ENCODE results near the gene CTDNEP1. TPM values are rescaled to one million over a fixed set of nuclear protein-coding genes. Genes with fewer than 3 reads are reported as not detected.

Gene CTDNEP1
- total RNA-seq, 1 donor from 2014 or later: 165 TPM

DNA sequence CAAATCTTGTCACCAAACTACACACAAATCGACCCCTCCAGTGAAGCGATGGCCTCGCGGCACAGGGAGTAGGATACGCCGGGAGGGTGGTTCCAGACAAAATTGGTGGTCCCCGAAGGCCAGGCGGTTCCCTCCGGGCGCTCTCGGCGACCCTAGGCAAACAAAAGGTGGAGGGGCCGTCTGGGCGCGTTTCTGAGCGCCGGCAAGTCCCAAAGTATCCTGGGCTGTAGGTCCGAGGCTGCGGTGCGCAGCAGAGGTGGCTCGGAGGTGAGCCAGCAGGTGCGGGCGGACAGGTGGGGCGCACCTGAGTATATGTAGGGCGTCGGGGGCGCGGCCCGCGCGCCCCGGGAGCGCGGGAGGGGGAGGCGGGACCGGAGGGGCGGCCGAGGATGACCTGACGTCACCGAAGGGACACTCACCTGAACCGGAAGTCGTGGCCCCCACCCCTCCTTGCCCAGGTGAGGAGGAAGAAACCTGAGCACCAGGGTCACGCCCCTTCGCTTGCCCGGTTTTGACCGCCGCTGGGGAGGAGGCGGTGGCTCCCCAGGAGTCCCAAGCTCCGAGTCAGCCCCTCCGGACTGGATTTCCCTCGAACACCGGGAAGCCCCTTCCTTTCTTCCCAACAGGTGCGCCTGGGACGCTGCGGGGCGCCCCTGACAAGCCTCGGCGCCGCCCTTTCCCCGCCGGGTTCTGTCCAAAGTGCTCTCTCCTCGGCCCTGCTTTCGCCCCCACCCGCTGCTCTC is 10.8 kb upstream of the CTDNEP1 start, which contains the start of gene CLDN7:
Gene CLDN7 (minus strand): TSS at position 287 of the 743 bp plus-strand sequence. CDS start 435 bp downstream, outside the sequence.
- Mint-ChIP-seq H3K36me3 (ENCODE audit: low read depth) (peaks cover 16% of the 10 kb centered on the region), H3K4me3 (peak within 1 kb of the TSS; percentile 77), H3K27ac (peak within 1 kb of the TSS; percentile 76), H3K9me3 (no peaks in the 10 kb centered on the region), H3K27me3 (peaks cover 15% of the 10 kb centered on the region), H3K4me1 (peaks cover 29% of the 10 kb centered on the region)
- ChIA-PET CTCF (interaction anchor here (1.0 kb wide), 1 partner anchor 42 kb away, joined by 3 read pairs; no protein-coding TSS in a partner anchor), POLR2A (interaction anchor here (0.9 to 1.0 kb wide), 2 partner anchors 20 to 43 kb away, joined by 4 read pairs; partner anchors contain the start of gene GABARAP)
- DNase-seq: peak; percentile 22
- no peak for ATAC-seq (ENCODE audit: low read depth)
- TF ChIP-seq CTCF (IDR thresholded peaks at IDR 0.05): no peak
- intact Hi-C loops (cut with micrococcal nuclease): loop anchor here (5.0 kb wide), 1 partner anchor 35 kb away; no protein-coding TSS in a partner anchor

DNA sequence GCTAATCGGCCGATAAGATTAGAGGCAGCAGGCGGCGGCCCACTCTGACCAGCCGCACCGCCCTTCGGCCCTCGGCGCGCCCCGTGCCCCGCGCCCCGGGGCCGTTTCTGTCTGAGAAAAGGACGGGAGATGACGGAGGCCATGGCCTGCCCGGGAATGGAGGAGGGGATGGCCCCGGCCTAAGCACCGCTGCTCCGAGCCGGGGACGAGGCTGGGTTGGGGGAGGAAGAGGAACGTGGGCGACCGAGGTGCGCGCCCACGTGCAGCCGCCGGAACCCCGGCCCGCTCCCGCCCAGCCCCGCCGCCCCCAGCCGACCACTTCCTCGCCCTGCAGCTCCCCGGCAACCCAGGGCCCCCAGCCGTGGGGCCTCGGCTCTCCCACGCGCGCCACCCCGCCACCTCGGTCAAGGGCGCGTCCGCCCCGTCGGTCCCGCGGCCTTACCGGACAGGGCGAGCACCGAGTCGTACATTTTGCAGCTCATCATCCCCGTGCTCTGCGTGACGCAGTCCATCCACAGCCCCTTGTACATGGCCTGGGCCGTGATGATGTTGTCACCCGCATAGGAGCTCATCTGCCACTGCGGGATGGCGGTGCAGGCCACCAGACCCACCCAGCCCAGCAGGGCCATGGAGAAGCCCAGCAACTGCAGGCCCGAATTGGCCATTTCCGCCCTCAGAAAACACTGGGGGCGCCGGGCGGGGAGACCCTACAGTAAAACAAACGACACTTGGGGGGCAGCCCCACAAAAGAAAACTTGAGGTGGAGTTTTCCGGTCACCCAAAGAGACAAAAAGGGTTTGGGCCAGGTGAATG is 10.1 kb upstream of the CTDNEP1 start:
- Mint-ChIP-seq H3K27ac (peak overlapping the region; percentile 76), H3K36me3 (ENCODE audit: low read depth) (peaks cover 23% of the 10 kb centered on the region), H3K27me3 (peaks cover 11% of the 10 kb centered on the region), H3K4me3 (peak overlapping the region; percentile 77), H3K9me3 (no peaks in the 10 kb centered on the region), H3K4me1 (peaks cover 29% of the 10 kb centered on the region)
- CTCF ChIA-PET: no interaction called here
- intact Hi-C loops (cut with micrococcal nuclease): loop anchor here (1.0 to 5.0 kb wide), 2 partner anchors 9 to 36 kb away; partner anchors contain the start of gene ELP5
- no peak for TF ChIP-seq CTCF (IDR thresholded peaks at IDR 0.05)
- POLR2A ChIA-PET: interaction anchor here (0.6 to 1.0 kb wide), 4 partner anchors 10 to 111 kb away, joined by 3 to 4 read pairs (median 4); partner anchors contain the start of genes CTDNEP1 and GABARAP
- ATAC-seq (ENCODE audit: low read depth) (peak; percentile 60), DNase-seq (peak; percentile 40)

DNA sequence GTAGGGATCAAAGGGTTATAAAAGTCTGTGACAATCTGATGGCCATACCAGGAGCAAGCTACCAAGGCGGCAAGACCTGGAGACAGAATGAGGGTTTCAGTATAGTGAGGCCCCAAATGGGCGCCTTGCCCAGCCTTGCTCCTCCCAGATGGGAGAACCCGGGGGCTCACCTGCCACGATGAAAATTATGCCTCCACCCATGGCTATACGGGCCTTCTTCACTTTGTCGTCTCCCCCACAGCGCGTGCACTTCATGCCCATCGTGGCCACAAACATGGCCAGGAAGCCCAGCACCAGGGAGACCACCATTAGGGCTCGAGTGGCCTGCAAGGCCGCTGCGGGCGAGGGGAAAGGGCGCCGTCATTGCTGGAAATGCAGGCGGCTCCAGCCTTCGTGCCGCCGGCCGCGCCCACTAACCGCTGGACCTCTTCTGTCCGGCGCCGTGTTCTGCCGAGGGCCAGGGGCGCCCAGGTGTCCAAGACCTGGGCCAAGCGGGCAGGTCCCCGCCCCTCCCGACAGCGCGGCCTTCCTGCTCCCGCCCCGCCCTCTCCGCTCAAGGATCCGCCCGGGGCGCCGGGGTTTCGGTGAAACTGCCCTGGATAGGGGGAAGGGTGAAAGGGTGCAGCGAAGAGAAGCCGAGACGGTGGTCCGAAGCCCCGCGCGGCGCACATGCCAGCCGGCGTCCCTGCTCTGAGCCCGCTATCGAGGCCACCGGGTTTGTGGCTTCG is 9.3 kb upstream of the CTDNEP1 start:
- peaks cover 29% of the 10 kb centered on the region for H3K4me1 Mint-ChIP-seq
- peak overlapping the region; percentile 76 for H3K27ac Mint-ChIP-seq
- DNase-seq (no peak), ATAC-seq (ENCODE audit: low read depth) (peak; percentile 64)
- TF ChIP-seq CTCF (IDR thresholded peaks at IDR 0.05): no peak
- H3K36me3 Mint-ChIP-seq (ENCODE audit: low read depth): peaks cover 31% of the 10 kb centered on the region
- ChIA-PET POLR2A (interaction anchor here (0.6 to 1.0 kb wide), 3 partner anchors 9 to 111 kb away, joined by 3 to 4 read pairs (median 4); partner anchors contain the start of genes CTDNEP1 and GABARAP), CTCF (no interaction called here)
- peaks cover 11% of the 10 kb centered on the region for H3K27me3 Mint-ChIP-seq
- intact Hi-C loops (cut with micrococcal nuclease): loop anchor here (1.0 to 5.0 kb wide), 2 partner anchors 9 to 36 kb away; partner anchors contain the start of gene ELP5
- peak overlapping the region; percentile 77 for H3K4me3 Mint-ChIP-seq
- H3K9me3 Mint-ChIP-seq: no peaks in the 10 kb centered on the region

- H3K4me1 Mint-ChIP-seq: peaks cover 29% of the 10 kb centered on the region
- intact Hi-C loops (cut with micrococcal nuclease): loop anchor here (5.0 kb wide), 1 partner anchor 37 kb away; no protein-coding TSS in a partner anchor
- peak overlapping the region; percentile 77 for H3K4me3 Mint-ChIP-seq
- H3K27ac Mint-ChIP-seq: peak overlapping the region; percentile 50
- H3K9me3 Mint-ChIP-seq: no peaks in the 10 kb centered on the region
- ChIA-PET CTCF (no interaction called here), POLR2A (interaction anchor here (0.5 to 1.2 kb wide), 3 partner anchors 9 to 361 kb away, joined by 3 to 4 read pairs (median 4); partner anchors contain the start of gene CTDNEP1)
- ATAC-seq (ENCODE audit: low read depth): no peak
- no peak for TF ChIP-seq CTCF (IDR thresholded peaks at IDR 0.05)
- H3K36me3 Mint-ChIP-seq (ENCODE audit: low read depth): peaks cover 34% of the 10 kb centered on the region
- DNase-seq: no peak
- H3K27me3 Mint-ChIP-seq: peaks cover 11% of the 10 kb centered on the region
Observed at GRCh38 chr17:7260151-7260550, 8.6 kb upstream of the CTDNEP1 start.

All from activated B cell treated with CpG ODN at 0.5 μM for 24 hours (primary cell).